GM13977 (cell line): ENCODE measurements around the gene KIF5A.
A peak's percentile ranks its signal among the peaks of the same experiment; 100 is the strongest.

ENCODE experiments used
- DNase-seq: peaks from one replicate; pipeline ENCODE4 v3.0.0; 2012; ENCODE audit warnings: low spot score
- CTCF ChIP-seq: IDR thresholded peaks from 2 replicates; pipeline ENCODE4 v1.5.1; 2012; ENCODE audit warnings: mild to moderate bottlenecking, control low read depth; ENCODE audit not compliant: insufficient read depth; ENCODE audit errors: extremely low read depth, missing control alignments
- in situ Hi-C: fragments of 300-500 bp; cut with MboI; formaldehyde crosslinking; loops from one replicate; pipeline ENCODE4 v1.12.0; 2022; ENCODE audit warnings: low sequenced_read_pairs, low pct_unique_long_range_greater_than_20kb, mixed read lengths, inconsistent platforms; ENCODE audit not compliant: unreplicated experiment

KIF5A gene

GRCh38 chr12:57628280-57629191, 78.7 kb downstream of the KIF5A start:
- in situ Hi-C loops: no loop called here
- no peak for DNase-seq
- TF ChIP-seq CTCF: no peak

- DNase-seq: no peak
- in situ Hi-C loops: no loop called here
- no peak for TF ChIP-seq CTCF
Measured at GRCh38 chr12:57629897-57630471, 80.1 kb downstream of the KIF5A start.

- DNase-seq: no peak
- TF ChIP-seq CTCF: no peak
- in situ Hi-C loops: no loop called here
Measured at GRCh38 chr12:57630891-57631433, 81.1 kb downstream of the KIF5A start.

- no peak for DNase-seq
- in situ Hi-C loops: no loop called here
- no peak for TF ChIP-seq CTCF
Measured at GRCh38 chr12:57631566-57632072, 81.8 kb downstream of the KIF5A start.

- in situ Hi-C loops: no loop called here
- TF ChIP-seq CTCF: no peak
- peak; percentile 38 for DNase-seq
Measured at GRCh38 chr12:57632073-57632957, 82.5 kb downstream of the KIF5A start.
